GM12878 (cell line): ENCODE data around the gene TSPYL6. TPM values are rescaled to one million over a fixed set of nuclear protein-coding genes. Genes with fewer than 3 reads are reported as not detected.

ENCODE experiments used
- ATAC-seq: fragments of 200-7000 bp; cut with Tn5 transposase; 3 replicates; pipeline ENCODE4 v1.9.1; 2020; ENCODE audit warnings: mild to moderate bottlenecking, moderate library complexity
- BruUV-seq: library from RNA; stranded (reverse); fragments of 400-500 nt; replicated peaks from 2 replicates; lab custom pipeline; 2021; lab: Mats Ljungman, UMichigan
- CTCF ChIA-PET: fragments of 300-600 bp; sonication (Branson Sonifier 250); formaldehyde crosslinking; extraction: SDS; loops from one replicate; lab custom pipeline; 2021; ENCODE audit warnings: inconsistent platforms; lab: Yijun Ruan, JAX
- POLR2A ChIA-PET: fragments of 350-600 bp; formaldehyde crosslinking; extraction: SDS; loops from one replicate; lab custom pipeline; 2021; ENCODE audit warnings: inconsistent platforms; lab: Charles Lee
- RAD21 ChIA-PET: fragments of 300-600 bp; sonication (Branson Sonifier 250); formaldehyde crosslinking; loops from one replicate; lab custom pipeline; 2023; ENCODE audit warnings: antibody characterized with exemption; ENCODE audit not compliant: unreplicated experiment; lab: Charles Lee
- SMC1A ChIA-PET: fragments of 300-600 bp; sonication (Branson Sonifier 250); formaldehyde crosslinking; loops from one replicate; lab custom pipeline; 2023; ENCODE audit not compliant: unreplicated experiment, uncharacterized antibody; lab: Charles Lee
- DNase-seq: peaks from one replicate; pipeline ENCODE4 v3.0.0-alpha.2; 2011; ENCODE audit warnings: low read depth, low spot score
- FAIRE-seq: peaks from 3 replicates; lab custom pipeline; 2011; peaks lifted over from hg19 to GRCh38; lab: Jason Lieb, UNC
- H2AFZ ChIP-seq: 2 replicates; pipeline ENCODE4 v1.6.0; 2011; ENCODE audit warnings: low read depth, low read length, control low read depth; ENCODE audit not compliant: control insufficient read depth
- H3K27ac ChIP-seq: 2 replicates; pipeline ENCODE4 v1.5.1; 2011; ENCODE audit warnings: control low read depth; ENCODE audit not compliant: control insufficient read depth, insufficient read depth
- H3K27me3 ChIP-seq, 2 experiments: replicated peaks in 1 of 2; 2 replicates each; pipeline versions ENCODE4 v1.6.0 to v1.6.1; 2011; ENCODE audit warnings: low read length in 1 of 2; ENCODE audit not compliant: control insufficient read depth in 2 of 2, insufficient read depth in 2 of 2
- H3K36me3 ChIP-seq, 2 experiments: 2 replicates each; pipeline ENCODE4 v1.5.1; 2011; ENCODE audit warnings: low read length in 1 of 2; ENCODE audit not compliant: control insufficient read depth in 2 of 2, insufficient read depth in 2 of 2
- H3K4me1 ChIP-seq: 2 replicates; pipeline ENCODE4 v1.6.1; 2011; ENCODE audit warnings: mild to moderate bottlenecking, low read length, moderate library complexity, mixed read lengths; ENCODE audit not compliant: control insufficient read depth, insufficient read depth
- H3K4me2 ChIP-seq: 2 replicates; pipeline ENCODE4 v1.6.0; 2011; ENCODE audit warnings: control low read depth; ENCODE audit not compliant: control insufficient read depth, insufficient read depth
- H3K4me3 ChIP-seq: fragments of 200-600 bp; sonication (generic); 2 replicates; pipeline ENCODE4 v1.5.1; 2016
- H3K79me2 ChIP-seq: 2 replicates; pipeline ENCODE4 v1.6.0; 2011; ENCODE audit warnings: low read length; ENCODE audit not compliant: control insufficient read depth, insufficient read depth
- H3K9ac ChIP-seq: 2 replicates; pipeline ENCODE4 v1.8.0; 2011; ENCODE audit warnings: low read length, control low read depth, mixed read lengths; ENCODE audit not compliant: control insufficient read depth, insufficient read depth
- H3K9me3 ChIP-seq: replicated peaks from 3 replicates; pipeline ENCODE4 v1.5.1; 2011; ENCODE audit warnings: mild to moderate bottlenecking, low read length; ENCODE audit not compliant: control insufficient read depth, insufficient read depth
- H4K20me1 ChIP-seq: 2 replicates; pipeline ENCODE4 v1.6.0; 2011; ENCODE audit not compliant: control insufficient read depth, insufficient read depth
- ATF2 ChIP-seq: IDR thresholded peaks from 2 replicates; pipeline ENCODE4 v1.6.1; 2012; ENCODE audit warnings: low read length, inconsistent platforms
- BCL3 ChIP-seq: IDR thresholded peaks from 2 replicates; pipeline ENCODE4 v1.6.1; 2011; ENCODE audit warnings: borderline replicate concordance, low read depth, mild to moderate bottlenecking, moderate library complexity, low read length; ENCODE audit not compliant: insufficient read depth, poor library complexity, severe bottlenecking
- CEBPB ChIP-seq, 2 experiments: fragments of 150-350 bp in 1 of 2; IDR thresholded peaks; 2 replicates each; pipeline ENCODE4 v1.6.1; 2012 to 2014; ENCODE audit warnings: low read depth in 2 of 2, low read length in 2 of 2, borderline replicate concordance in 1 of 2, inconsistent platforms in 1 of 2
- GABPA ChIP-seq: IDR thresholded peaks from 2 replicates; pipeline ENCODE4 v1.6.1; 2014; ENCODE audit warnings: antibody characterized with exemption, low read depth, mild to moderate bottlenecking, inconsistent platforms
- NR2C2 ChIP-seq: IDR thresholded peaks from 2 replicates; pipeline ENCODE4 v1.6.1; 2011; ENCODE audit warnings: borderline replicate concordance, low read depth; ENCODE audit not compliant: control insufficient read depth, insufficient read length
- POU2F2 ChIP-seq: IDR thresholded peaks from 3 replicates; pipeline ENCODE4 v1.6.1; 2011; ENCODE audit warnings: low read depth, mild to moderate bottlenecking, low read length, borderline replicate concordance
- TARDBP ChIP-seq: IDR thresholded peaks from 2 replicates; pipeline ENCODE4 v1.6.1; 2016; ENCODE audit warnings: borderline replicate concordance
- TCF7 ChIP-seq: IDR thresholded peaks from 2 replicates; pipeline ENCODE4 v1.6.1; 2014; ENCODE audit warnings: antibody characterized with exemption, borderline replicate concordance
- YY1 ChIP-seq: IDR thresholded peaks from 2 replicates; pipeline ENCODE4 v1.6.1; 2011; ENCODE audit warnings: low read depth, mild to moderate bottlenecking, low read length
- ZBTB33 ChIP-seq: fragments of 450-650 bp; IDR thresholded peaks from 2 replicates; pipeline ENCODE4 v1.6.1; 2017; ENCODE audit warnings: mild to moderate bottlenecking
- WGBS: methylation state at CpG from one replicate; pipeline ENCODE4 v1.1.6; 2016; ENCODE audit warnings: low lambda C conversion rate; ENCODE audit not compliant: insufficient replicate concordance, insufficient coverage; ENCODE audit errors: missing lambda C conversion rate; 5-methylcytosine and 5-hydroxymethylcytosine counted together
- in situ Hi-C: fragments of 300-500 bp; cut with MboI; formaldehyde crosslinking; loops from 9 replicates; pipeline ENCODE4 v1.14.3; 2018; ENCODE audit warnings: mixed read lengths
- intact Hi-C: fragments of 100-400 bp; cut with micrococcal nuclease; formaldehyde crosslinking; loops from one replicate; pipeline ENCODE4 v1.14.2; 2022; ENCODE audit not compliant: unreplicated experiment
- polyA plus RNA-seq, 11 experiments: library from polyadenylated mRNA; depleted of rRNA in 4 of 11; unstranded in 6 of 11; stranded (reverse) in 5 of 11; fragments of >200 nt; fragmentation: Nextera tagmentation in 4 of 11; fragmentation: Illumina TruSeq in 1 of 11; extraction: Ambion mirVana in 4 of 11; extraction: Trizol in 1 of 11; gene quantifications; 1 replicate in 1 of 11; 2 replicates in 10 of 11; pipeline versions ENCODE4 v1.2.1 to v1.2.3, GENCODE V29; 2011 to 2016; ENCODE audit warnings: inconsistent platforms in 2 of 11, missing spikeins in 2 of 11, low read depth in 1 of 11
- total RNA-seq, 4 experiments: library from RNA; depleted of rRNA in 3 of 4; stranded (reverse); fragments of >200 nt in 3 of 4; fragmentation: Illumina TruSeq in 1 of 4; extraction: Trizol in 1 of 4; gene quantifications; 2 replicates each; pipeline versions ENCODE4 v1.2.1 to v1.2.3, GENCODE V29; 2013 to 2021
- TF ChIP-seq, protein P1 (sequence below): fragments of 450-650 bp; IDR thresholded peaks from 2 replicates; pipeline ENCODE4 v1.6.1; 2016; ENCODE audit warnings: mild to moderate bottlenecking
- TF ChIP-seq, protein P2 (sequence below), 3 experiments: IDR thresholded peaks in 2 of 3; conservative IDR thresholded peaks in 1 of 3; 2 replicates each; pipeline ENCODE4 v1.5.1; 2011; ENCODE audit warnings: low read depth in 3 of 3, low read length in 3 of 3, mild to moderate bottlenecking in 3 of 3, control low read depth in 2 of 3, moderate library complexity in 2 of 3, inconsistent platforms in 1 of 3, mixed read lengths in 1 of 3; ENCODE audit not compliant: control insufficient read depth in 2 of 3, insufficient read depth in 1 of 3; ENCODE audit errors: extremely low read depth in 1 of 3

The TSPYL6 gene
- total and polyA plus RNA-seq, 10 of the 15 experiments (the other 5 are each of a cell fraction or from before 2014, with no cell fraction given) = not detected

- TF ChIP-seq NR2C2 (no peak), TARDBP (no peak), GABPA (no peak), ATF2 (0 out of 2 replicates have a peak, but pooled peaks have one; percentile 19)
- TF ChIP-seq, protein P1, sequence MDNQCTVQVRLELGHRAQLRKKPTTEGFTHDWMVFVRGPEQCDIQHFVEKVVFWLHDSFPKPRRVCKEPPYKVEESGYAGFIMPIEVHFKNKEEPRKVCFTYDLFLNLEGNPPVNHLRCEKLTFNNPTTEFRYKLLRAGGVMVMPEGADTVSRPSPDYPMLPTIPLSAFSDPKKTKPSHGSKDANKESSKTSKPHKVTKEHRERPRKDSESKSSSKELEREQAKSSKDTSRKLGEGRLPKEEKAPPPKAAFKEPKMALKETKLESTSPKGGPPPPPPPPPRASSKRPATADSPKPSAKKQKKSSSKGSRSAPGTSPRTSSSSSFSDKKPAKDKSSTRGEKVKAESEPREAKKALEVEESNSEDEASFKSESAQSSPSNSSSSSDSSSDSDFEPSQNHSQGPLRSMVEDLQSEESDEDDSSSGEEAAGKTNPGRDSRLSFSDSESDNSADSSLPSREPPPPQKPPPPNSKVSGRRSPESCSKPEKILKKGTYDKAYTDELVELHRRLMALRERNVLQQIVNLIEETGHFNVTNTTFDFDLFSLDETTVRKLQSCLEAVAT = no peak
These were observed 18.8 kb upstream of the TSPYL6 start (continued) for GRCh38 chr2:54274781-54275242.

DNA sequence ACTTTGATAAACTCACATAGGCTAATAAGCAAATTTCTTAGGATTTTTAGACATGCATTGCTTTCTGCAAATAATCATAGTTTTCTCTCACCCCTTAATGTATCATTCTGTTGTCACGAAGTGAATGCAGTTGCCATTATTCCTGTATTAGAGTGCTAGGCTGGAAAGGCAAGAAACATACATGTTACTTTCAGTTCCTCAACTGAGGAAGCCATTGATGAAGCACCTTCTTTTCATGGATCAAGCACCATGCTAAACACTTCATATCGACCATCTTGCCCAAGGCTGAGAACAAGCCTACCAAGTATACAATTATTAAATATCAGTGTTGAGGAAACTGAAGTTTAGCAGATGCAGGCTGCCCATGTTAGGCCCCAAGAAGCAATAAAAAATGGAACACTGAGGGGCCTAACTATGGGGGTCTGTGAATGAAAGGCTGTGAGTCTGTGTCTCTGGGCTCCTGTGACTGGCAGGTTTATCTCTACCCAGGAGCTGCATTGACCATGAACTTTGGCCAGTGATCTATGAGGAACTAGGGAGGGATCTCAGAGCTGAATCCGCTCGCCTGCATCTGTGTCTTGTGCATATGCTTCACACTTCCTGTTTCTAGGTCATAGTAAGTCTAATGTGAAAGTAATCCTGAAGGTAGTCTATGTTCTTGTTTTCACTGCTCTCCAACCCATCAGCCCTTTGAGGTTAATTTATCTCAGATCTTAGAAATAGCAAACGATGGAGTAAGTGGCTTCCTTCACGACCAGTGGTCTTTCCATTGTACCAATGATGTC is 16.0 kb upstream of the TSPYL6 start:
- Histone ChIP-seq H3K9me3 (no peaks in the 10 kb centered on the region), H3K4me2 (no peak overlapping the region), H3K79me2 (no peaks in the 10 kb centered on the region), H3K27ac (peak overlapping the region; percentile 36), H3K27me3 (no peaks in the 10 kb centered on the region), H3K9ac (no peak overlapping the region), H4K20me1 (no peaks in the 10 kb centered on the region), H3K4me1 (peaks cover 6% of the 10 kb centered on the region; the same call in 1 of the 2 replicates), H3K4me3 (no peak overlapping the region), H2AFZ (peak overlapping the region; percentile 11; the same call in 1 of the 2 replicates), H3K36me3 (no peaks in the 10 kb centered on the region)
- peak; percentile 91 for FAIRE-seq
- CTCF ChIA-PET = no interaction called here
- intact Hi-C loops (no loop called here), in situ Hi-C loops (no loop called here)
- WGBS = 31% methylated on average over 6 of the region's 6 CpGs
- RAD21 ChIA-PET = no interaction called here
- DNase-seq = no peak
- SMC1A ChIA-PET = no interaction called here
- peak; percentile 87 for ATAC-seq
- POLR2A ChIA-PET = interaction anchor here (0.7 to 1.2 kb wide), 2 partner anchors 12 to 1501 kb away, joined by 3 read pairs; no protein-coding TSS in a partner anchor
- BruUV-seq = no TSS peak
- TF ChIP-seq YY1 = peak; percentile 61; the same call in 1 of the 2 replicates
- no peak for TF ChIP-seq CEBPB (IDR thresholded peaks at IDR 0.05; ENCODE audit: borderline replicate concordance in 1 of 2, low read depth in 2 of 2, low read length in 2 of 2)
- TF ChIP-seq TCF7 = no peak
- TF ChIP-seq NR2C2 = no peak
- TF ChIP-seq BCL3 = no peak
- TF ChIP-seq POU2F2 = no peak; the same call in 2 of the 3 replicates
- TF ChIP-seq, protein P2, sequence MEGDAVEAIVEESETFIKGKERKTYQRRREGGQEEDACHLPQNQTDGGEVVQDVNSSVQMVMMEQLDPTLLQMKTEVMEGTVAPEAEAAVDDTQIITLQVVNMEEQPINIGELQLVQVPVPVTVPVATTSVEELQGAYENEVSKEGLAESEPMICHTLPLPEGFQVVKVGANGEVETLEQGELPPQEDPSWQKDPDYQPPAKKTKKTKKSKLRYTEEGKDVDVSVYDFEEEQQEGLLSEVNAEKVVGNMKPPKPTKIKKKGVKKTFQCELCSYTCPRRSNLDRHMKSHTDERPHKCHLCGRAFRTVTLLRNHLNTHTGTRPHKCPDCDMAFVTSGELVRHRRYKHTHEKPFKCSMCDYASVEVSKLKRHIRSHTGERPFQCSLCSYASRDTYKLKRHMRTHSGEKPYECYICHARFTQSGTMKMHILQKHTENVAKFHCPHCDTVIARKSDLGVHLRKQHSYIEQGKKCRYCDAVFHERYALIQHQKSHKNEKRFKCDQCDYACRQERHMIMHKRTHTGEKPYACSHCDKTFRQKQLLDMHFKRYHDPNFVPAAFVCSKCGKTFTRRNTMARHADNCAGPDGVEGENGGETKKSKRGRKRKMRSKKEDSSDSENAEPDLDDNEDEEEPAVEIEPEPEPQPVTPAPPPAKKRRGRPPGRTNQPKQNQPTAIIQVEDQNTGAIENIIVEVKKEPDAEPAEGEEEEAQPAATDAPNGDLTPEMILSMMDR (IDR thresholded peaks at IDR 0.05 in 2 of 3, conservative IDR thresholded peaks at IDR 0.05 in 1 of 3; ENCODE audit: control insufficient read depth in 2 of 3, extremely low read depth in 1 of 3, insufficient read depth in 1 of 3, low read depth in 3 of 3, low read length in 3 of 3) = no peak
- no peak for TF ChIP-seq ZBTB33
